ENCODE results near the gene ICAM2. TPM values are rescaled to one million over a fixed set of nuclear protein-coding genes. Genes with fewer than 3 reads are reported as not detected.

The ICAM2 gene
- total and polyA plus RNA-seq, 4 donors = 9.6 to 17.5 (median 12.4) TPM

DNA sequence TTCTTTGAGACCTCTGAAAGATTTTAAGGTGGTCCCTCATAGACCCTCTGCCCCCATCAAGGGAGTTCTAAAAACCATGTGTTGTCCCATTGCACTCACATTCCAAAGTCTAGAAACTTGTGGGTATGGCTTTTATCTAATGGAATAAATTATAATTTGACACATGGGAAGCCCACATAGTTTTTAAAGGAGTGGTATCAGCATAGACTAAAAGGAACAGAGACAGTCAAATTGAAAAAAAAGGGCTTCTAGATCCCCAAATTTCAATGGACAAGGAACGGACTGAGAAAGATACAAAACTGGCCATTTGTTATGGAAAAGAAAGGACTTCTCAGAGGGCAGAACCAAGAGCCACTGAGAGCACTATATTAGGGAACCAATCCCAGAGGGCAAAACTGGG is 48.7 kb upstream of the ICAM2 start (continued):
- TF ChIP-seq, protein P1, sequence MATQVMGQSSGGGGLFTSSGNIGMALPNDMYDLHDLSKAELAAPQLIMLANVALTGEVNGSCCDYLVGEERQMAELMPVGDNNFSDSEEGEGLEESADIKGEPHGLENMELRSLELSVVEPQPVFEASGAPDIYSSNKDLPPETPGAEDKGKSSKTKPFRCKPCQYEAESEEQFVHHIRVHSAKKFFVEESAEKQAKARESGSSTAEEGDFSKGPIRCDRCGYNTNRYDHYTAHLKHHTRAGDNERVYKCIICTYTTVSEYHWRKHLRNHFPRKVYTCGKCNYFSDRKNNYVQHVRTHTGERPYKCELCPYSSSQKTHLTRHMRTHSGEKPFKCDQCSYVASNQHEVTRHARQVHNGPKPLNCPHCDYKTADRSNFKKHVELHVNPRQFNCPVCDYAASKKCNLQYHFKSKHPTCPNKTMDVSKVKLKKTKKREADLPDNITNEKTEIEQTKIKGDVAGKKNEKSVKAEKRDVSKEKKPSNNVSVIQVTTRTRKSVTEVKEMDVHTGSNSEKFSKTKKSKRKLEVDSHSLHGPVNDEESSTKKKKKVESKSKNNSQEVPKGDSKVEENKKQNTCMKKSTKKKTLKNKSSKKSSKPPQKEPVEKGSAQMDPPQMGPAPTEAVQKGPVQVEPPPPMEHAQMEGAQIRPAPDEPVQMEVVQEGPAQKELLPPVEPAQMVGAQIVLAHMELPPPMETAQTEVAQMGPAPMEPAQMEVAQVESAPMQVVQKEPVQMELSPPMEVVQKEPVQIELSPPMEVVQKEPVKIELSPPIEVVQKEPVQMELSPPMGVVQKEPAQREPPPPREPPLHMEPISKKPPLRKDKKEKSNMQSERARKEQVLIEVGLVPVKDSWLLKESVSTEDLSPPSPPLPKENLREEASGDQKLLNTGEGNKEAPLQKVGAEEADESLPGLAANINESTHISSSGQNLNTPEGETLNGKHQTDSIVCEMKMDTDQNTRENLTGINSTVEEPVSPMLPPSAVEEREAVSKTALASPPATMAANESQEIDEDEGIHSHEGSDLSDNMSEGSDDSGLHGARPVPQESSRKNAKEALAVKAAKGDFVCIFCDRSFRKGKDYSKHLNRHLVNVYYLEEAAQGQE (IDR thresholded peaks at IDR 0.05) = no peak
- TF ChIP-seq RXRA (IDR thresholded peaks at IDR 0.05) (no peak), EGR1 (IDR thresholded peaks at IDR 0.05; ENCODE audit: low read depth in 2 of 2) (no peak), SP1 (IDR thresholded peaks at IDR 0.05) (no peak)

DNA sequence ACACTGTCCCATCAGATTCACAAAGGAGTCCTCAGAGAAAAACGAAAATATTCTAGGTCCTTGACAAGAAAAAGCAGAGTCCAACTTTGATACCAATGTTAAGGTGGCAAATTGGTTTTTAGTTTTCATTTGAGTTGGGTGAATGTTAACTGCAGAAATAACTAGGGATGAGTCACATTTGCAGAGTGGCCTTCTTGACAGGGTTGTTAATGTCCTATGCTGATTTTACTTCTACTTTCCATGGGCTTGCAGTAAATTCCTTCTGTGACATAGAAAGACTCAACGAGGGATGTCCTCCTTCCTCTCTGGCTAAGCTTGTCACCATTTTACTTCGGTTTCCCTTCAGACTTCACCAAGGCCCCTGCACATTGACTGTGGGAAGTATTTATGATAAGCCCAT is 47.2 kb upstream of the ICAM2 start:
- Histone ChIP-seq H3K27ac (ENCODE audit: low read depth in 1 of 2, low read length in 2 of 2) (no peak overlapping the region), H3K27me3 (ENCODE audit: control insufficient read depth in 4 of 4, insufficient read depth in 4 of 4, low read length in 3 of 4) (no peaks in the 10 kb centered on the region), H3K36me3 (ENCODE audit: control insufficient read depth in 4 of 4, insufficient read depth in 3 of 4, low read depth in 1 of 4, low read length in 3 of 4) (peaks cover 22 to 81% (median 69%) of the 10 kb centered on the region in 4 donors), H3K4me1 (ENCODE audit: control insufficient read depth in 4 of 4, insufficient read depth in 4 of 4, low read length in 3 of 4) (peaks cover 0 to 18% (median 7%) of the 10 kb centered on the region in 4 donors), H3K9me3 (ENCODE audit: control insufficient read depth in 4 of 4, low read length in 3 of 4) (peaks cover 4 to 11% (median 4%) of the 10 kb centered on the region in 4 donors), H3K9ac (ENCODE audit: low read depth in 1 of 2, low read length in 2 of 2) (no peak overlapping the region), H3K4me3 (ENCODE audit: low read depth in 1 of 3, low read length in 3 of 3) (no peak overlapping the region)
- 91% methylated on average over 3 of the region's 3 CpGs for WGBS
- DNase-seq (ENCODE audit: low spot score) = no peak
- TF ChIP-seq EGR1 (IDR thresholded peaks at IDR 0.05; ENCODE audit: low read depth in 2 of 2) (no peak), GABPA (IDR thresholded peaks at IDR 0.05 in 1 of 2, conservative IDR thresholded peaks at IDR 0.05 in 1 of 2) (no peak), RAD21 (IDR thresholded peaks at IDR 0.05) (no peak), SP1 (IDR thresholded peaks at IDR 0.05) (no peak), HNF4A (conservative IDR thresholded peaks at IDR 0.05) (no peak), CTCF (IDR thresholded peaks at IDR 0.05; ENCODE audit: low read depth, low read length, missing input control) (no peak), RXRA (IDR thresholded peaks at IDR 0.05) (no peak), TAF1 (conservative IDR thresholded peaks at IDR 0.05) (no peak), FOXA2 (IDR thresholded peaks at IDR 0.05) (no peak), YY1 (IDR thresholded peaks at IDR 0.05) (no peak), JUND (IDR thresholded peaks at IDR 0.05) (no peak), HNF4G (IDR thresholded peaks at IDR 0.05) (no peak), FOXA1 (IDR thresholded peaks at IDR 0.05) (no peak), ZBTB33 (IDR thresholded peaks at IDR 0.05) (no peak), NR2F2 (IDR thresholded peaks at IDR 0.05) (no peak)
- TF ChIP-seq, protein P2, sequence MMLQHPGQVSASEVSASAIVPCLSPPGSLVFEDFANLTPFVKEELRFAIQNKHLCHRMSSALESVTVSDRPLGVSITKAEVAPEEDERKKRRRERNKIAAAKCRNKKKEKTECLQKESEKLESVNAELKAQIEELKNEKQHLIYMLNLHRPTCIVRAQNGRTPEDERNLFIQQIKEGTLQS (IDR thresholded peaks at IDR 0.05) = no peak
- TF ChIP-seq, protein P1 (IDR thresholded peaks at IDR 0.05) = no peak
- TF ChIP-seq, protein P3, sequence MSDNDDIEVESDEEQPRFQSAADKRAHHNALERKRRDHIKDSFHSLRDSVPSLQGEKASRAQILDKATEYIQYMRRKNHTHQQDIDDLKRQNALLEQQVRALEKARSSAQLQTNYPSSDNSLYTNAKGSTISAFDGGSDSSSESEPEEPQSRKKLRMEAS (IDR thresholded peaks at IDR 0.05) = no peak

Data from liver (tissue), 9 donors.